HCT116 (cell line): ENCODE data around the gene SEZ6. TPM values are rescaled to one million over a fixed set of nuclear protein-coding genes. Genes with fewer than 3 reads are reported as not detected.

Source experiments
- ATAC-seq: fragments of 200-7000 bp; cut with Tn5 transposase; 2 replicates; pipeline ENCODE4 v1.9.1; 2020; ENCODE audit warnings: mild to moderate bottlenecking, moderate library complexity
- BruUV-seq: library from RNA; stranded (reverse); fragments of 400-500 nt; replicated peaks from 2 replicates; lab custom pipeline; 2021; lab: Mats Ljungman, UMichigan
- CTCF ChIA-PET: fragments of 300-600 bp; sonication (Branson Sonifier 250); formaldehyde crosslinking; loops from one replicate; lab custom pipeline; 2021; ENCODE audit warnings: antibody characterized with exemption; lab: Charles Lee
- POLR2A ChIA-PET: fragments of 300-600, 350-600 bp; sonication (Branson Sonifier 250); formaldehyde crosslinking; loops from one replicate; lab custom pipeline; 2021; ENCODE audit warnings: antibody characterized with exemption; lab: Charles Lee
- RAD21 ChIA-PET, 2 experiments: fragments of 300-600 bp; sonication (Branson Sonifier 250); formaldehyde crosslinking; loops; one replicate each; lab custom pipeline; 2023; ENCODE audit warnings: low total read pairs in 2 of 2; ENCODE audit not compliant: uncharacterized antibody in 2 of 2, unreplicated experiment in 2 of 2, low non-redundant PET in 1 of 2; lab: Charles Lee
- DNase-seq: peaks from one replicate; pipeline ENCODE4 v3.0.0-alpha.2; 2010; ENCODE audit warnings: low read depth, low spot score
- H2AFZ ChIP-seq: fragments of 200-600 bp; shearing (Covaris generic), sonication (generic); 2 replicates; pipeline ENCODE4 v1.6.1; 2017; ENCODE audit warnings: low read depth, mixed run types, mixed read lengths, antibody characterized with exemption, low read length; ENCODE audit not compliant: poor library complexity, severe bottlenecking
- H3K27ac ChIP-seq: 2 replicates; pipeline ENCODE4 v1.5.1; 2012; ENCODE audit warnings: low read depth, low read length
- H3K27me3 ChIP-seq: fragments of 200-600 bp; sonication (generic); 2 replicates; pipeline ENCODE4 v1.6.1; 2016; ENCODE audit warnings: mixed run types, low read length, mixed read lengths; ENCODE audit not compliant: insufficient read depth
- H3K36me3 ChIP-seq, 2 experiments: fragments of 200-500 bp in 1 of 2; fragments of 200-600 bp in 1 of 2; sonication (Bioruptor generic) in 1 of 2; sonication (generic) in 1 of 2; 2 replicates each; pipeline versions ENCODE4 v1.5.1 to v1.6.1; 2014 to 2016; ENCODE audit warnings: low read length in 2 of 2, inconsistent platforms in 1 of 2, mixed read lengths in 1 of 2, mixed run types in 1 of 2; ENCODE audit not compliant: insufficient read depth in 2 of 2, control insufficient read depth in 1 of 2
- H3K4me1 ChIP-seq, 2 experiments: fragments of 200-600 bp in 1 of 2; sonication (generic) in 1 of 2; 2 replicates each; pipeline versions ENCODE4 v1.5.1 to v1.6.1; 2012 to 2017; ENCODE audit warnings: low read length in 2 of 2, inconsistent platforms in 1 of 2, mild to moderate bottlenecking in 1 of 2, mixed read lengths in 1 of 2, mixed run types in 1 of 2, moderate library complexity in 1 of 2; ENCODE audit not compliant: insufficient read depth in 2 of 2, control insufficient read depth in 1 of 2
- H3K4me2 ChIP-seq: fragments of 200-600 bp; sonication (generic); 2 replicates; pipeline ENCODE4 v1.6.1; 2017; ENCODE audit warnings: mixed run types, low read length, mixed read lengths
- H3K4me3 ChIP-seq, 2 experiments: fragments of 200-600 bp in 1 of 2; sonication (generic) in 1 of 2; replicated peaks in 1 of 2; 2 replicates each; pipeline ENCODE4 v1.5.1; 2011 to 2016; ENCODE audit warnings: low read length in 2 of 2, control low read depth in 1 of 2, low read depth in 1 of 2, mild to moderate bottlenecking in 1 of 2, mixed read lengths in 1 of 2, mixed run types in 1 of 2
- H3K79me2 ChIP-seq: fragments of 200-600 bp; sonication (generic); 2 replicates; pipeline ENCODE4 v1.6.1; 2017; ENCODE audit warnings: mild to moderate bottlenecking, mixed run types, low read length, moderate library complexity, mixed read lengths; ENCODE audit not compliant: insufficient read depth
- H3K9ac ChIP-seq: fragments of 200-600 bp; sonication (generic); 2 replicates; pipeline ENCODE4 v1.6.1; 2016; ENCODE audit warnings: low read length, mixed read lengths
- H3K9me2 ChIP-seq: fragments of 200-600 bp; sonication (generic), shearing (Covaris generic); 2 replicates; pipeline ENCODE4 v1.6.1; 2017; ENCODE audit warnings: mixed run types, mild to moderate bottlenecking, moderate library complexity; ENCODE audit not compliant: insufficient read depth
- H3K9me3 ChIP-seq, 2 experiments: fragments of 200-500 bp in 1 of 2; fragments of 200-600 bp in 1 of 2; sonication (Bioruptor generic) in 1 of 2; sonication (generic) in 1 of 2; 2 replicates each; pipeline ENCODE4 v1.6.1; 2014 to 2017; ENCODE audit warnings: low read length in 2 of 2, mixed read lengths in 2 of 2, inconsistent platforms in 1 of 2, low read depth in 1 of 2, mild to moderate bottlenecking in 1 of 2, mixed run types in 1 of 2, moderate library complexity in 1 of 2; ENCODE audit not compliant: control insufficient read depth in 1 of 2, insufficient read depth in 1 of 2
- H4K20me1 ChIP-seq: fragments of 200-600 bp; sonication (generic), shearing (Covaris generic); 2 replicates; pipeline ENCODE4 v1.6.1; 2017; ENCODE audit warnings: mixed run types, mild to moderate bottlenecking, moderate library complexity; ENCODE audit not compliant: insufficient read depth
- ATF3 ChIP-seq: IDR thresholded peaks from 2 replicates; pipeline ENCODE4 v1.6.1; 2012
- CTCF ChIP-seq, 3 experiments: fragments of 200-600 bp in 1 of 3; sonication (generic) in 1 of 3; IDR thresholded peaks in 2 of 3; conservative IDR thresholded peaks in 1 of 3; 2 replicates each; pipeline ENCODE4 v1.5.1; 2012 to 2017; ENCODE audit warnings: low read depth in 2 of 3, low read length in 2 of 3, antibody characterized with exemption in 1 of 3, borderline replicate concordance in 1 of 3, control low read depth in 1 of 3, mild to moderate bottlenecking in 1 of 3, mixed read lengths in 1 of 3, mixed run types in 1 of 3, moderate library complexity in 1 of 3; ENCODE audit not compliant: insufficient read depth in 1 of 3
- EZH2phosphoT487 ChIP-seq: fragments of 200-600 bp; IDR thresholded peaks from 2 replicates; pipeline ENCODE4 v1.6.1; 2018; ENCODE audit warnings: antibody characterized with exemption, borderline replicate concordance
- FOSL1 ChIP-seq: IDR thresholded peaks from 2 replicates; pipeline ENCODE4 v1.6.1; 2012; ENCODE audit warnings: low read depth
- POLR2A ChIP-seq: IDR thresholded peaks from 2 replicates; pipeline ENCODE4 v1.7.0; 2011; ENCODE audit warnings: borderline replicate concordance; ENCODE audit not compliant: insufficient read depth, insufficient read length; ENCODE audit errors: extremely low read depth
- POLR2AphosphoS5 ChIP-seq: IDR thresholded peaks from 2 replicates; pipeline ENCODE4 v1.6.1; 2011; ENCODE audit warnings: mild to moderate bottlenecking, low read depth, low read length, moderate library complexity
- SRF ChIP-seq: IDR thresholded peaks from 2 replicates; pipeline ENCODE4 v1.6.1; 2012; ENCODE audit warnings: low read depth
- YY1 ChIP-seq: IDR thresholded peaks from 2 replicates; pipeline ENCODE4 v1.6.1; 2011; ENCODE audit warnings: low read length, low read depth, moderate library complexity, mild to moderate bottlenecking; ENCODE audit not compliant: insufficient replicate concordance; ENCODE audit errors: extremely low read depth
- ZFX ChIP-seq: fragments of 450-650 bp; IDR thresholded peaks from 2 replicates; pipeline ENCODE4 v1.6.1; 2017
- ZNF274 ChIP-seq: fragments of 200-500 bp; sonication (Bioruptor generic); IDR thresholded peaks from 2 replicates; pipeline ENCODE4 v1.6.1; 2014; ENCODE audit warnings: mild to moderate bottlenecking, low read depth, low read length, inconsistent platforms
- intact Hi-C: fragments of 100-400 bp; cut with micrococcal nuclease; formaldehyde crosslinking; loops from 2 replicates; pipeline ENCODE4 v1.10.0; 2022
- total RNA-seq: library from RNA; stranded (reverse); gene quantifications from one replicate; pipeline ENCODE4 v1.2.1, GENCODE V29; 2021; ENCODE audit not compliant: unreplicated experiment
- TF ChIP-seq, protein P1 (sequence below): IDR thresholded peaks from 2 replicates; pipeline ENCODE4 v1.6.1; 2011; ENCODE audit warnings: mild to moderate bottlenecking, low read length, moderate library complexity; ENCODE audit not compliant: insufficient replicate concordance; ENCODE audit errors: extremely low read depth
- TF ChIP-seq, protein P2 (sequence below): IDR thresholded peaks from 2 replicates; pipeline ENCODE4 v1.6.1; 2012

SEZ6 gene
- total RNA-seq, 1 experiment from 2014 or later, result 0.22 TPM

DNA sequence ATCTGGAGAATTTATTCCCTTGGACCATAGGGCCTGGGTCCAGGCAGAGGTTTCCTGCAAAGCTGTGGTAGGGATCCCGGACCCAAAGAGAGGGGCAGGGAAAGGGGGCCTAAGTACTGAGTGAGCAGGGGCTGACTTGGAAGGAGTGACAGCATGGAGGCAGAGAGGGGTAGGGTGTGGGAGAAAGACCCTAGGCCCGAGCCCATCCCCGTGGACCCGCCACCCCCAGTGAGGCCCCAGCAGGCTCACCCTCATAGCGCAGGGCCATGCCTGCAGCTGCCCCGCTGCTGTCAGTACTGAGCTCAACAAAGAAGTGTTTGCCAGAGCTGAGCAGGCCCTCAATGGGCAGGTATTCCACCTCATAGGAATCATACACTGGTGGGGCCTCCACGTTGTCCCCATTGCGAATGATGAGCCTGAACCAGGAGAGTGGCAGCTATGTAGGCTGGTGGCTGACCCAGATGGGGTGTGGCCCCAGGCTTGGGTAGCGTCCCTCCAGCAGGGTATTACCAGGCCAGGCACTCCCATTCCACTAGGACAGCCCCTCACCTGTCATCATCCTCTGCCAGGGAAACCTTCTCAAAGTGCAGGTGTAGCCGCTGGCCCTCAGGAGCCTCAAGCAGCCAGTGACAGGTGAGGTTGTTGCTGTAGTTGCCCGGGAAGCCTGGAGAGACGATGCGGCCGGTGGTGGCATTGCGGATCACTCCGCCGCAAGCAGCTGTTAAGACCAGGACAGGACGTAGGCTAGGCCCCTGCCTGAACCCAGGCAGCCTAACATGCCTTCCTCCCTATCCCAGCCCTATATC lies 45.4 kb downstream of the SEZ6 start:
- no peak for DNase-seq

More for the DNA sequence above, 45.4 kb downstream of the SEZ6 start:
- no peak overlapping the region for H3K4me2 ChIP-seq
- no peak overlapping the region for H2AFZ ChIP-seq
- ChIA-PET POLR2A (no interaction called here), RAD21 (no interaction called here), CTCF (interaction anchor here (2.0 kb wide), 1 partner anchor 157 kb away, joined by 8 read pairs; no protein-coding TSS in a partner anchor)
- no peaks in the 10 kb centered on the region for H3K79me2 ChIP-seq
- ATAC-seq, result no peak
- no peak overlapping the region for H3K9ac ChIP-seq
- H3K4me3 ChIP-seq, result no peak overlapping the region
- intact Hi-C loops, result no loop called here
- H3K36me3 ChIP-seq, result no peaks in the 10 kb centered on the region
- H4K20me1 ChIP-seq, result no peaks in the 10 kb centered on the region
- no peaks in the 10 kb centered on the region for H3K9me2 ChIP-seq
- H3K9me3 ChIP-seq, result no peaks in the 10 kb centered on the region
- TF ChIP-seq ATF3, result no peak
- no peak for TF ChIP-seq EZH2phosphoT487
- TF ChIP-seq YY1, result no peak
- TF ChIP-seq ZNF274, result no peak
- TF ChIP-seq FOSL1, result no peak
- TF ChIP-seq ZFX, result no peak
- no peak for TF ChIP-seq CTCF (IDR thresholded peaks at IDR 0.05 in 2 of 3, conservative IDR thresholded peaks at IDR 0.05 in 1 of 3; ENCODE audit: borderline replicate concordance in 1 of 3, insufficient read depth in 1 of 3, low read depth in 2 of 3, low read length in 2 of 3)
- TF ChIP-seq POLR2AphosphoS5, result no peak
- TF ChIP-seq, protein P1, sequence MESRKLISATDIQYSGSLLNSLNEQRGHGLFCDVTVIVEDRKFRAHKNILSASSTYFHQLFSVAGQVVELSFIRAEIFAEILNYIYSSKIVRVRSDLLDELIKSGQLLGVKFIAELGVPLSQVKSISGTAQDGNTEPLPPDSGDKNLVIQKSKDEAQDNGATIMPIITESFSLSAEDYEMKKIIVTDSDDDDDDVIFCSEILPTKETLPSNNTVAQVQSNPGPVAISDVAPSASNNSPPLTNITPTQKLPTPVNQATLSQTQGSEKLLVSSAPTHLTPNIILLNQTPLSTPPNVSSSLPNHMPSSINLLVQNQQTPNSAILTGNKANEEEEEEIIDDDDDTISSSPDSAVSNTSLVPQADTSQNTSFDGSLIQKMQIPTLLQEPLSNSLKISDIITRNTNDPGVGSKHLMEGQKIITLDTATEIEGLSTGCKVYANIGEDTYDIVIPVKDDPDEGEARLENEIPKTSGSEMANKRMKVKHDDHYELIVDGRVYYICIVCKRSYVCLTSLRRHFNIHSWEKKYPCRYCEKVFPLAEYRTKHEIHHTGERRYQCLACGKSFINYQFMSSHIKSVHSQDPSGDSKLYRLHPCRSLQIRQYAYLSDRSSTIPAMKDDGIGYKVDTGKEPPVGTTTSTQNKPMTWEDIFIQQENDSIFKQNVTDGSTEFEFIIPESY, result no peak
- no peak for TF ChIP-seq SRF
- no peak for TF ChIP-seq POLR2A
- TF ChIP-seq, protein P2, sequence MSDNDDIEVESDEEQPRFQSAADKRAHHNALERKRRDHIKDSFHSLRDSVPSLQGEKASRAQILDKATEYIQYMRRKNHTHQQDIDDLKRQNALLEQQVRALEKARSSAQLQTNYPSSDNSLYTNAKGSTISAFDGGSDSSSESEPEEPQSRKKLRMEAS, result no peak
- no TSS peak for BruUV-seq
- H3K27ac ChIP-seq, result no peak overlapping the region
- H3K27me3 ChIP-seq, result 0 out of 2 replicates have a peak, but pooled peaks cover 6% of the 10 kb centered on the region
- H3K4me1 ChIP-seq, result peaks cover 0 to 9% of the 10 kb centered on the region in 2 experiments; a peak in 2 of 4 replicates
